Activated T-helper 2 cell treated with anti-CD3 and anti-CD28 coated beads, Interferon-gamma antibody, Interleukin-2, Interleukin-4, amounts not matched to agents 10 μg/mL and 5 μg/mL and 100 μg/mL, durations not matched to agents 14 hours and 24 hours and 36 hours (primary cell): ENCODE data around the gene ZSCAN29. TPM values are rescaled to one million over a fixed set of nuclear protein-coding genes. Genes with fewer than 3 reads are reported as not detected.
A peak's percentile ranks its signal among the peaks of the same experiment; 100 is the strongest.

Experiments used
- DNase-seq: peaks from one replicate; pipeline ENCODE4 v3.0.0; 2021; ENCODE audit warnings: low spot score
- H3K27ac Mint-ChIP-seq: one replicate; pipeline ENCODE4 v1.8.0; 2021; ENCODE audit warnings: mixed read lengths
- H3K27me3 Mint-ChIP-seq: one replicate; pipeline ENCODE4 v1.8.0; 2021; ENCODE audit warnings: low read depth, mixed read lengths
- H3K36me3 Mint-ChIP-seq: one replicate; pipeline ENCODE4 v1.8.0; 2021; ENCODE audit warnings: low read depth, mixed read lengths
- H3K4me1 Mint-ChIP-seq: one replicate; pipeline ENCODE4 v1.8.0; 2021; ENCODE audit warnings: low read depth, mixed read lengths
- H3K4me3 Mint-ChIP-seq: one replicate; pipeline ENCODE4 v1.8.0; 2021; ENCODE audit warnings: low read depth, mild to moderate bottlenecking, moderate library complexity, mixed read lengths
- H3K9me3 Mint-ChIP-seq: one replicate; pipeline ENCODE4 v1.8.0; 2021; ENCODE audit warnings: mixed read lengths
- intact Hi-C: fragments of 100-400 bp; cut with micrococcal nuclease; formaldehyde crosslinking; loops from one replicate; pipeline ENCODE4 v1.15.1; 2023
- total RNA-seq: library from RNA; stranded (reverse); gene quantifications from 2 replicates; pipeline ENCODE4 v1.2.3, GENCODE V29; 2022

The ZSCAN29 gene
- total RNA-seq, 1 donor from 2014 or later: 31.4 TPM

DNA sequence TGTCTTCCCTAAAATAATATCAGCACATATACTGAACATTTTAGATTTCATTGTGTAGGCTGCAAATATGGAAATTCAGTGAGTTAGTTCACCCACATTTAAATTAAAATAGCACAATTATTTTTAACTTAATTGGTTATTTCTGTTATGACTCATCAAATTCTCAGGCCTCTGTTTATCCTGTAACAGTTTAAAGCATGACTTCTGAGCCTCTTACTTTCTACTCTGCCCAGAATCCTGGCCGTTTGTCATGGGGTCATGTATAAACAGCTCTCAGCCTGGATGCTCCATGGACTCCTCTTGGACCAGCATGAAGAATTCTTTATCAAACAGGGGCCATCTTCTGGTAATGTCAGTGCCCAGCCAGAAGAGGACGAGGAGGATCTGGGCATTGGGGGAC lies 12.2 kb upstream of the ZSCAN29 start:
- DNase-seq: no peak
- Mint-ChIP-seq H3K36me3 (peaks cover 75% of the 10 kb centered on the region), H3K4me1 (no peaks in the 10 kb centered on the region), H3K4me3 (no peak overlapping the region), H3K27ac (no peak overlapping the region), H3K27me3 (no peaks in the 10 kb centered on the region), H3K9me3 (no peaks in the 10 kb centered on the region)
- intact Hi-C loops: no loop called here

- Mint-ChIP-seq H3K9me3 (no peaks in the 10 kb centered on the region), H3K4me1 (no peaks in the 10 kb centered on the region), H3K27me3 (no peaks in the 10 kb centered on the region), H3K36me3 (peaks cover 77% of the 10 kb centered on the region), H3K27ac (no peak overlapping the region), H3K4me3 (no peak overlapping the region)
- DNase-seq: no peak
- intact Hi-C loops: no loop called here
Observed at GRCh38 chr15:43382310-43382709, 11.5 kb upstream of the ZSCAN29 start.

DNA sequence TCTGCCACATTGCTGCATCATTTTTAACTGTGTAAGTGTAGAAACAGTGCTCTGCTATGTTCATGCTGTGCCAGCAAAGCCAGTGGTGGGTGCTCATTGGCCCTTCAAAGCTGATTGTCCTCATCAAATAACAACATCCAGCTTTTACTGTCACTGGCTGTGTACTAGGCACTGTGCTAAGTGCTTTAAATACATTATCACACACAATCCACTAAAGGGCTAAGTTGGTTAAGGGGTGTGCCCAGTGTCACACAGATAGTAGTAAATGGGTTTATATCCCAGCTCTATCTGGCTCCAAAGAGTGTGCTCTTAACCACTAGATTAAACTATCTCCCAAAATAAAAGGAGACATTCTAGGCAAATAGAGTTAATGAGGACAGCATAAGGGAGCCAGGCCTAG lies 7.8 kb upstream of the ZSCAN29 start:
- no peak for DNase-seq
- Mint-ChIP-seq H3K4me3 (no peak overlapping the region), H3K9me3 (no peaks in the 10 kb centered on the region), H3K36me3 (peaks cover 66% of the 10 kb centered on the region), H3K27ac (no peak overlapping the region), H3K27me3 (no peaks in the 10 kb centered on the region), H3K4me1 (peaks cover 2% of the 10 kb centered on the region)
- intact Hi-C loops: no loop called here

GRCh38 chr15:43376017-43376705 lies 5.3 kb upstream of the ZSCAN29 start:
- Mint-ChIP-seq H3K4me3 (no peak overlapping the region), H3K9me3 (no peaks in the 10 kb centered on the region), H3K27me3 (no peaks in the 10 kb centered on the region), H3K27ac (no peak overlapping the region), H3K36me3 (peaks cover 60% of the 10 kb centered on the region), H3K4me1 (peaks cover 17% of the 10 kb centered on the region)
- intact Hi-C loops: no loop called here
- DNase-seq: no peak

DNA sequence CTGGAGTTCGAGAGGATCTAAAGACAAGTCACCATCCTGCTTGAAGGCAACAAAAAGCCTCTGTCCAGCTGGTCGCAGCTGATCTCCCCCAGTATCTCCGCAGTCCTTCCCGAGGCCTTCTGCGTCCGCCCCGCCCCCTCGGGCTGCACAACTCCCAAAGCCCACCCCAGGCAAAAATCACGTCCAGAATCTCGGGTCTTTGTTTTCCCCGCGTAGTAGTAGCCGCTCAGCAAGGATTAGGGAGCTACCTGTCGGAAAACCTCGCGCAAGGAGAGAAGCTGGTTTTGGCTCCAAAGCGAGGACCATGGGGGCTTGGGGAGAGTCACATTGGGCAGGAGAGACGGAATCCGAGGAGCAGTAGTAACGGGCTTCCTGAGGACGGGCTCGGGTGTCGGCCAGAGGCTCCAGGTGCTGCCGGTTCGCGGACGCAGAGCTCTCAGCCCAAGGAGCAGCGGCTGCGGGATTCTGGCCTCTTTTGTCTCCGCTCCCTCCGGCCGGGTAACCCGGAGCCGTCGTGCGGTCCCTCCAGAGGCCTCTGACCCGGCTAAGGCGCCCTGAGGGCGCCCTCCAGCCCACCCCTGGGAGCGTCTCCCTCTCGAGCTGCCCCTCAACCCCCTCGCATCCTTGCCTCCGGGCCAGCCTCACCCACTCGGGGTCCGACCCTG lies 401 bp downstream of the ZSCAN29 start:
- Mint-ChIP-seq H3K9me3 (peaks cover 26% of the 10 kb centered on the region), H3K4me1 (peaks cover 44% of the 10 kb centered on the region), H3K36me3 (peaks cover 60% of the 10 kb centered on the region), H3K4me3 (peak overlapping the region; percentile 88), H3K27ac (peak overlapping the region; percentile 47), H3K27me3 (no peaks in the 10 kb centered on the region)
- no peak for DNase-seq
- intact Hi-C loops: no loop called here

DNA sequence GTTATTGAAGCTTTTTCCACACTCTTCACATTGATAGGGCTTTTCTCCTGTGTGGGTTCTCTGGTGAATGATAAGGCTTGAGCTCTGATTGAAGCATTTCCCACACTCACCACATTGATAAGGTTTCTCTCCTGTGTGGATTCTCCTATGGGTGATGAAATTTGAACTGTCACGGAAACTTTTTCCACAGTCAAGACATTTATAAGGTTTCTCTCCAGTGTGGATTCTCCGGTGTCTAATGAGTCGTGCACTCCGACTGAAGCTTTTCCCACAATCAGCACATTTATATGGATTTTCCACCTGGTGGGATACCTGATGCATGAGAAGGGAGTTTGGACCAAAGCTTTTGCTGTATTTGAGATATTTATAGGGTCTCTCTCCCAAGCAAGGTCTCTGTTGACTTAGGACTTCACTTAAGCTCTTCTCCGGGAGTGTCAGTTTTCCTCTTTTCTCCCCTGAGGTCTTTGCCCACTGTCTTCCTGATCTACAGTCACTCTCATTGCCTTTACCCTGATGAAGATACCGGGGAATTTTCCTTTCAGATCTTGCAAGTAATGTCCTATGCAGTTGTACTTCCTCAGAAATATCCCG lies 9.4 kb downstream of the ZSCAN29 start:
- H3K27ac Mint-ChIP-seq: no peak overlapping the region
- H3K9me3 Mint-ChIP-seq: peaks cover 66% of the 10 kb centered on the region
- H3K36me3 Mint-ChIP-seq: peaks cover 96% of the 10 kb centered on the region
- no peaks in the 10 kb centered on the region for H3K27me3 Mint-ChIP-seq
- intact Hi-C loops: no loop called here
- H3K4me1 Mint-ChIP-seq: peaks cover 2% of the 10 kb centered on the region
- no peak for DNase-seq
- no peak overlapping the region for H3K4me3 Mint-ChIP-seq

DNA sequence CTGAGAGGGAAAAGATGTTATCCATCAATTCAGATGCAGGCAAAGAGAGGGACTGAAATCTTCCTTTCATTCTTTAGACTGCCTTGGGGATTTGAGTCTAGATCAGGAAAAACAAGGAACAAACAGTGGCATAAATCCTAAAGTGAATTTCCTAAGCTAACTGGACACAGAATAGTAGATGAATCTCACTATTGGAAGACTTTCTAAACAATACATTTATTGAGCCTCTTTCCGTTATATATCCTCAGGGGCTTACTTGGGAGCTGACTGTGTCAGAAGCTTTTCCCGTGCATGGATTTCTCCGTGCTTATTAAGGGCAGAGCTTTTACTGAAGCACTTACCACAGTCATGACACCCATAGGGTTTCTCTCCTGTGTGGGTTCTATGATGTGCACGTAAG lies 10.0 kb downstream of the ZSCAN29 start:
- H3K4me3 Mint-ChIP-seq: no peak overlapping the region
- peaks cover 60% of the 10 kb centered on the region for H3K9me3 Mint-ChIP-seq
- H3K27ac Mint-ChIP-seq: no peak overlapping the region
- no peaks in the 10 kb centered on the region for H3K4me1 Mint-ChIP-seq
- intact Hi-C loops: no loop called here
- H3K36me3 Mint-ChIP-seq: peaks cover 96% of the 10 kb centered on the region
- DNase-seq: no peak
- no peaks in the 10 kb centered on the region for H3K27me3 Mint-ChIP-seq

DNA sequence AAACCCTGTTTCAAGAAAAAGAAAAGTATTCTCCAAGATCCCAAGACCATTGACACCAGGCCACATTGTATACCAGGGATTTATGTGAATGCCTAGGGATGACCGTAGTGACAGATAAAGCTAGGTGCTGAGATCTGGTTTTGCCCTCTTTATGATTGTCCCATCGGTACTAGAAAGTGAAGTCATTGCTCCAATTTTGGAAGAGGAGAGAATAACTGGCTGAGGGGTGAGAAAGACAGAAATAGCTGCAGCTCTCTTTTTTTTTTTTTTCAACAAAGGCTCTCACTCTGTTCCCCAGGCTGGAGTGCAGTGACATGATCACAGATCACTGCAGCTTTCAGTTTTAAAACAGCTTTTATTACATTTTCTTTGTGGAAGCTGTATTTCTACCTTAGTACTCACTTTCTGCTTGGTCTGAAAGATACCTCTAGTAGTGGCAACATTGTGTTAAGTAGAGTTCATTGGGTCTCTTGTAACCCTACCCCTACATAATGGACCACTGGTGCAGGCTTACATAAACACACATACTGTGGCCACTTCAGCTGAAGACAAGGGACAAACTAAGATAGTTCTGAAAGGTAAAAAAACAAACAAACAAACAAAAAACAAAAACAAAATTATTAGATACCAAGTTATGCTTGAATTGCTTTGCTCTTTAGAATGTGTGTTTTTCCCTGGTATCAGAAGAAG lies 18.0 kb downstream of the ZSCAN29 start:
- no peak for DNase-seq
- Mint-ChIP-seq H3K4me3 (no peak overlapping the region), H3K4me1 (peaks cover 4% of the 10 kb centered on the region), H3K36me3 (peaks cover 54% of the 10 kb centered on the region), H3K27ac (no peak overlapping the region), H3K9me3 (peaks cover under 1% of the 10 kb centered on the region), H3K27me3 (no peaks in the 10 kb centered on the region)
- intact Hi-C loops: no loop called here

DNA sequence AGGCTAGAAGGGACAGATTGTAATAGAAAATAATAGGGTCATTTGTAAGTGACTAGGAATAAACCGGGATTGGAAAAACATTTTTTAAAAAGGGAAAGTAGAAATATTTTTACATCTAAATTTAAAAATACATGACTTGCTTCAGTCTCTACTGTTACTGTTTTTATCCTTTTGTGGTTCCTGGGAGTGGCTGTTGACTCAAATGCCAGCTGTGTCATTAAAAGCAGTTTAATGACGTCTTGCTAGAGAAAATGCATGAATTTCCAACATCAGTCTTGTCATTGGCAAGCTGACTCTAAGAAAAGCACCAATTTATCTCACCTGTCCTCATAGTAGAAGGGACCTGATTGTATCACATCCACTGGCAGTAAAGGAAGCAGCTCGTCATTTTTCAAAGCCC lies 23.7 kb downstream of the ZSCAN29 start:
- DNase-seq: no peak
- H3K36me3 Mint-ChIP-seq: peaks cover 40% of the 10 kb centered on the region
- no peaks in the 10 kb centered on the region for H3K4me1 Mint-ChIP-seq
- H3K9me3 Mint-ChIP-seq: no peaks in the 10 kb centered on the region
- no peaks in the 10 kb centered on the region for H3K27me3 Mint-ChIP-seq
- intact Hi-C loops: no loop called here
- H3K27ac Mint-ChIP-seq: no peak overlapping the region
- no peak overlapping the region for H3K4me3 Mint-ChIP-seq

DNA sequence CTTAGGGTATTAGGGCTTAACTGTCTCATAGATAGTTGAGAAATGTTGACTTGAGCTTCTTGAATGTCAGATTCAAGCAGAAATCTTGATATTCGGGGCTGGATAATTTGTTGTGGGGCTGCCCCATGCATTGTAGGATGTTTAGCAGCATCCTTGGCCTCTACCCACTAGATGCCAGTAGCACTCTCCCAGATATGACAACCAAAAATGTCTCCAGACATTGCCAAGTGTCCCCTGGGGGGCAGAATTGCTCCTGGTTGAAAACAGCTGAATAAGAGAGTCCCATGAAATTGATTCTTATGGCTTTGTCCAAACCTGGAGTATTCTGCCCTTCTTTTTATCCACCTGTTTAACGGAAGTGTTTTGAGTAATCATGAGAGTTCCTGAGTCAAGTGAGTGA lies 24.5 kb downstream of the ZSCAN29 start:
- H3K27ac Mint-ChIP-seq: no peak overlapping the region

DNA sequence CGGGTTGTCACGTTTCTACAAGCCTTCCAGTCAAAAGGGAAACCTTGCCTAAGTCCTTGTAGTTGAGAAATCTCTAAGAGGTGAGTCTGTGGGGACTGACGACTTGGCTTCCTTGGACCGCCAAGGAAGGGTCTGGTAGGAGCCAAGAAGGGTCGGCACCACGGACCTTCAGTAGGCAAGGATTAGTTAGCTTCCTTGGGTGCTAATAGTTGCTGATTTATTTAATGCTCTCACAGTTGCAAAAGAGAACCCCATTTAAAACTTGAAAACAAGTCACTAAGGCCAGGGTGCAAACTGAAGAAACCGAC lies 40.1 kb downstream of the ZSCAN29 start:
- peaks cover 36% of the 10 kb centered on the region for H3K4me1 Mint-ChIP-seq
- H3K36me3 Mint-ChIP-seq: peaks cover 57% of the 10 kb centered on the region
- intact Hi-C loops: loop anchor here (1.0 kb wide), 1 partner anchor 180 kb away; no protein-coding TSS in a partner anchor
- H3K27me3 Mint-ChIP-seq: no peaks in the 10 kb centered on the region
- DNase-seq: no peak
- peak overlapping the region; percentile 97 for H3K27ac Mint-ChIP-seq
- no peaks in the 10 kb centered on the region for H3K9me3 Mint-ChIP-seq
- peak overlapping the region; percentile 91 for H3K4me3 Mint-ChIP-seq

More for the DNA sequence above, 24.5 kb downstream of the ZSCAN29 start:
- intact Hi-C loops: no loop called here
- Mint-ChIP-seq H3K27me3 (no peaks in the 10 kb centered on the region), H3K36me3 (peaks cover 35% of the 10 kb centered on the region), H3K9me3 (no peaks in the 10 kb centered on the region), H3K4me3 (no peak overlapping the region), H3K4me1 (no peaks in the 10 kb centered on the region)
- DNase-seq: no peak

GRCh38 chr15:43329960-43330779 lies 40.7 kb downstream of the ZSCAN29 start, which contains the start of gene LCMT2:
LCMT2 (minus strand) TSS chr15:43330573; CDS start chr15:43330489, 84 bp downstream.
- Mint-ChIP-seq H3K27ac (peak within 1 kb of the TSS; percentile 97), H3K36me3 (peaks cover 54% of the 10 kb centered on the region), H3K9me3 (no peaks in the 10 kb centered on the region), H3K27me3 (no peaks in the 10 kb centered on the region), H3K4me3 (peak within 1 kb of the TSS; percentile 91), H3K4me1 (peaks cover 36% of the 10 kb centered on the region)
- intact Hi-C loops: loop anchor here (1.0 kb wide), 1 partner anchor 180 kb away; no protein-coding TSS in a partner anchor
- DNase-seq: peak; percentile 88
